NT2/D1 (cell line): Measurements from ENCODE around the gene LRRC25.
"Not testable (repeated sequence)": the region's sequence is repeated elsewhere in the genome, so short reads cannot be mapped to it uniquely, and the experiment has no call there.

Experiments
- DNase-seq: peaks from one replicate; pipeline ENCODE4 v3.0.0-alpha.2; 2011; ENCODE audit warnings: low read depth, low spot score
- H3K27me3 ChIP-seq: 2 replicates; pipeline ENCODE4 v1.6.0; 2011; ENCODE audit warnings: mild to moderate bottlenecking; ENCODE audit not compliant: insufficient read length, insufficient read depth
- H3K36me3 ChIP-seq: 2 replicates; pipeline ENCODE4 v1.6.1; 2011; ENCODE audit warnings: mild to moderate bottlenecking, low read length, mixed read lengths; ENCODE audit not compliant: insufficient read depth, insufficient read length
- H3K4me1 ChIP-seq: 2 replicates; pipeline ENCODE4 v1.5.1; 2011; ENCODE audit not compliant: insufficient read depth, insufficient read length
- H3K4me3 ChIP-seq: 2 replicates; pipeline ENCODE4 v1.5.1; 2011; ENCODE audit warnings: low read depth; ENCODE audit not compliant: insufficient read length
- H3K9ac ChIP-seq: 2 replicates; pipeline ENCODE4 v1.6.0; 2011; ENCODE audit warnings: low read depth; ENCODE audit not compliant: insufficient read length
- H3K9me3 ChIP-seq: 2 replicates; pipeline ENCODE4 v1.5.1; 2011; ENCODE audit warnings: mild to moderate bottlenecking, low read length; ENCODE audit not compliant: insufficient read depth
- SUZ12 ChIP-seq: IDR thresholded peaks from 2 replicates; pipeline ENCODE4 v1.6.1; 2011; ENCODE audit not compliant: insufficient read length, insufficient read depth; ENCODE audit errors: extremely low read depth
- YY1 ChIP-seq: IDR thresholded peaks from 2 replicates; pipeline ENCODE4 v1.6.1; 2011; ENCODE audit not compliant: insufficient read length, insufficient read depth
- ZNF274 ChIP-seq: IDR thresholded peaks from 2 replicates; pipeline ENCODE4 v1.6.1; 2011; ENCODE audit warnings: mild to moderate bottlenecking, low read depth, low read length

Gene LRRC25

GRCh38 chr19:18361646-18362045 lies 35.8 kb downstream of the LRRC25 start:
- Histone ChIP-seq H3K36me3 (peaks cover 8% of the 10 kb centered on the region), H3K27me3 (no peaks in the 10 kb centered on the region), H3K4me1 (no peaks in the 10 kb centered on the region), H3K9ac (no peak overlapping the region), H3K9me3 (no peaks in the 10 kb centered on the region), H3K4me3 (no peak overlapping the region)
- DNase-seq, result no peak
- TF ChIP-seq YY1 (no peak), ZNF274 (no peak), SUZ12 (no peak)

DNA sequence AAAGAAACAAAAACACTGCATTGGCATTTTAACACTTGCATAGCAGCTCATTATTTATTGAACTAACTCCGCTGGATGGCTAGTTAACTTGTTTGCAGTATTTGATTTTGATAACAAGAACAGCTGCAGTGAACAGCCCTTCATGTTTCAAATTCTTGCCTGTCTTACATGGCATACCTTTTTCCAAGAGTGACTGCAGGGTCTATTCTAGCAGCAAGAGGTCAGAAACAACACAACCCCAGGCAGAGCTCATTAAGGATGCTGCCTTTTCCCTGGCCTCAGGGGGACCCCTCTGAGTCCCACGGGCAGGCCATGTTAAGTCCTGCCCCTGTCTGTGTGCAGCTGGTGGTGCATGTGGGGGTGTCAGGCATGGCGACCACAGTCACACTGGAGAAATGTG lies 40.4 kb downstream of the LRRC25 start:
- peaks cover 2% of the 10 kb centered on the region for H3K4me1 ChIP-seq
- H3K4me3 ChIP-seq, result no peak overlapping the region
- no peaks in the 10 kb centered on the region for H3K27me3 ChIP-seq
- H3K9ac ChIP-seq, result no peak overlapping the region
- TF ChIP-seq ZNF274, result no peak
- no peak for TF ChIP-seq YY1
- TF ChIP-seq SUZ12, result no peak
- no peaks in the 10 kb centered on the region for H3K9me3 ChIP-seq
- no peak for DNase-seq
- H3K36me3 ChIP-seq, result peaks cover 15% of the 10 kb centered on the region

DNA sequence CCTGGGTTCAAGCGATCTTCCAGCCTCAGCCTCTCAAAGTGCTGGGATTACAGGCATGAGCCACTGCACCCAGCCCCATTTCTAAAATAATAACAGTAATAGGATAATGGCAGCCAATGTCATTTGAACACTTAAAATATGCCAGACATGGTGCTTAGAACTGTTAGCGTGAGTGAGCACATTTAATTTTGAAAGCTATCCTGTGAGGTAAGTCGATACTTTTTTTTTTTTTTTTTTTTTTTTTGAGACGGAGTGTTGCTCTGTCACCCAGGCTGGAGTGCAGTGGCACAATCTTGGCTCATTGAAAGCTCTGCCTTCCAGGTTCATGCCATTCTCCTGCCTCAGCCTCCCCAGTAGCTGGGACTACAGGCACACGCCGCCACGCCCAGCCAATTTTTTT lies 42.7 kb downstream of the LRRC25 start:
- not testable (repeated sequence) for H3K9ac ChIP-seq, DNase-seq, H3K27me3 ChIP-seq, H3K4me3 ChIP-seq, H3K9me3 ChIP-seq, H3K4me1 ChIP-seq
- peaks cover 15% of the 10 kb centered on the region for H3K36me3 ChIP-seq

GRCh38 chr19:18353378-18354005 lies 43.9 kb downstream of the LRRC25 start:
- H3K4me1 ChIP-seq, result peaks cover 2% of the 10 kb centered on the region
- H3K4me3 ChIP-seq, result no peak overlapping the region
- H3K27me3 ChIP-seq, result no peaks in the 10 kb centered on the region
- no peaks in the 10 kb centered on the region for H3K9me3 ChIP-seq
- no peak overlapping the region for H3K9ac ChIP-seq
- TF ChIP-seq SUZ12 (no peak), ZNF274 (no peak), YY1 (no peak)
- peaks cover 15% of the 10 kb centered on the region for H3K36me3 ChIP-seq
- no peak for DNase-seq

DNA sequence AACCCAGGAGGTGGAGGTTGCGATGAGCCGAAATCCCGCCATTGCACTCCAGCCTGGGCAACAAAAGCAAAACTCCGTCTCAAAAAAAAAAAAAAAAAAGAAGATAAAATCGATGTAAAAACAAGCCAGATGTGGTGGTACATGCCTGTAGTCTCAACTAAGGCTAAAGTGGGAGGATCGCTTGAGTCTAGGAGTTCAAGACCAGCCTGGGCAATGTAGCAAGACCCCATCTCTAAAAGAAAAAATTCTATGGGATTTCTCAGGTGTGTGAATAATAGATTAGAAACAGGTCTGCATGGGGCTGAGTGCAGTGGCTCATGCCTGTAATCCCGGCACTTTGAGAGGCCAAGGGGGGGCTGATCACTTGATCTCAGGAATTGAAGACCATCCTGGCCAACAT lies 45.9 kb downstream of the LRRC25 start:
- Histone ChIP-seq H3K9me3 (no peaks in the 10 kb centered on the region), H3K9ac (no peak overlapping the region), H3K4me3 (no peak overlapping the region), H3K27me3 (no peaks in the 10 kb centered on the region), H3K4me1 (peaks cover 2% of the 10 kb centered on the region), H3K36me3 (peaks cover 6% of the 10 kb centered on the region)
- TF ChIP-seq ZNF274, result no peak
- TF ChIP-seq SUZ12, result no peak
- no peak for TF ChIP-seq YY1
- DNase-seq, result no peak

GRCh38 chr19:18350490-18350889 lies 46.9 kb downstream of the LRRC25 start:
- no peaks in the 10 kb centered on the region for H3K27me3 ChIP-seq
- no peaks in the 10 kb centered on the region for H3K9me3 ChIP-seq
- no peak for DNase-seq
- no peak overlapping the region for H3K9ac ChIP-seq
- H3K4me1 ChIP-seq, result peaks cover 4% of the 10 kb centered on the region
- TF ChIP-seq ZNF274 (no peak), YY1 (no peak), SUZ12 (no peak)
- H3K36me3 ChIP-seq, result peaks cover under 1% of the 10 kb centered on the region
- no peak overlapping the region for H3K4me3 ChIP-seq

DNA sequence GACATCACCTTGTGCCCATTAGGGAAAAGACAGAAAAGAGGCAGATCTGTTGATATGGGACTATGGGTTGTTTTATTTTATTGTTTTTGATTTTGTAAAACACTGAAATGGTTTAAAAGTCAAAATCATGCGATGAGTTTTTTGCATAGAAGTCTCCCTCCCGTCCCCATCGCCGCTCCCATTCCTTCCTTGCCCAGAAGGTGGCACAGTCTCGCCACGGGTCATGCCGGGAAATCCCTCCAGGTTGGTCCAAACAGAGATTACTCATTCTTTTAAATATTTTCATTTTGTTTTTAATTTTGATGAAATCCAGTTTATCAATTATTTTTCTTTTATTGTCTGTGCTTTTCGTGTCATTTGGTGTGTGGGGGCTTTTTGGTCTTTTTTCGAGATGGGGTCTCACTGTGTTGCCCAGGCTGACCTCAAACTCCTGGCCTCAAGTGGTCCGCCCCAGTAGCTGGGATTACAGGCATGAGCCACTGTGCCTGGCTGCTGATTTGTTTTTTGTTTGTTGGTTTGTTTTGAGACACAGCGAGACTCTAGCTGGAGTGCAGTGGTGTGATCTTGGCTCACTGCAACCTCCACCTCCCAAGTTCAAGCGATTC lies 47.8 kb downstream of the LRRC25 start:
- peaks cover 4% of the 10 kb centered on the region for H3K4me1 ChIP-seq
- H3K9me3 ChIP-seq, result no peaks in the 10 kb centered on the region
- no peaks in the 10 kb centered on the region for H3K27me3 ChIP-seq
- H3K4me3 ChIP-seq, result no peak overlapping the region
- TF ChIP-seq YY1 (no peak), ZNF274 (no peak), SUZ12 (no peak)
- H3K36me3 ChIP-seq, result no peaks in the 10 kb centered on the region
- DNase-seq, result no peak
- H3K9ac ChIP-seq, result no peak overlapping the region

DNA sequence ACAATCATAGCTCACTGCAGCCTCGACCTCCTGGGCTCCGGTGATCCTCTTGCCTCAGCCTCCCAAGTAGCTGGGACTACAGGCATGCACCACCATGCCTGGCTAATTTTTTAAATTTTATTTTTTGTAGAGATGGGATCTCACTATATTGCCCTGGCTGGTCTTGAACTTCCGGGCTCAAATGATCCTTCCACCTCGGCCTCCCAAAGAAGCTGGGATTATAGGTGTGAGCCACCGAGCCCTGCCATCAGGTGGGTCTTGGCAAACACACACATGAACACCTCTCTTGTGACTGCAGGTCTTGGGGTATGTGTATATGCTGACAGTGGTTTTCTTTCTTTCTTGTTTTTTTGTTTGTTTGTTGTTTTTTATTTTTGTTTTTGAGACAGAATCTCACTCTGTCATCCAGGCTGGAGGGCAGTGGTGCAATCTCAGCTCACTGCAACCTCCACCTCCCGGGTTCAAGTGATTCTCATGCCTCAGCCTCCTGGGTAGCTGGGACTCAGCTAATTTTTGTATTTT lies 48.5 kb downstream of the LRRC25 start:
- H3K9me3 ChIP-seq, H3K4me3 ChIP-seq, H3K4me1 ChIP-seq, H3K36me3 ChIP-seq, DNase-seq, H3K27me3 ChIP-seq, H3K9ac ChIP-seq: not testable (repeated sequence)
